Measurements from ENCODE around the gene AQP9.

GRCh38 chr15:58117619-58118018 is 20.6 kb upstream of the AQP9 start:
- TF ChIP-seq EZH2 (optimal IDR thresholded peaks at IDR 0.05; ENCODE audit: low read depth, low read length) (no peak), EZH2phosphoT487 (IDR thresholded peaks at IDR 0.05; ENCODE audit: low read length) (no peak)
